ENCODE measurements around the gene CREB3L2.

DNA sequence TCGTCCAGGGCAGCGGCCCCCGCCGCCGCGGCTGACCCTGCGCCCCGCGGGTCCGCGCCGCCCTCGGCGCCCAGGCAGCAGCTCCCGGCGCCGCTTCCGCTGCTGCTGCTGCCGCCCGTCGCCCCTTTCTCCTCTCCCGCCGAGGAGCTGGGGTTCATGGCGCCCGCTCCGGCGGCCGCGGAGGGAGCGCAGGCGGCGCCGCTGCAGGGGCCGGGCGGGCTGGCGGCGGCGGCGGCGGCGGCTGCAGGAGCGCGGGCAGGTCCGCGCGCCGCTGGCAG, 155.4 kb downstream of the CREB3L2 start:
- TF ChIP-seq, protein P1, sequence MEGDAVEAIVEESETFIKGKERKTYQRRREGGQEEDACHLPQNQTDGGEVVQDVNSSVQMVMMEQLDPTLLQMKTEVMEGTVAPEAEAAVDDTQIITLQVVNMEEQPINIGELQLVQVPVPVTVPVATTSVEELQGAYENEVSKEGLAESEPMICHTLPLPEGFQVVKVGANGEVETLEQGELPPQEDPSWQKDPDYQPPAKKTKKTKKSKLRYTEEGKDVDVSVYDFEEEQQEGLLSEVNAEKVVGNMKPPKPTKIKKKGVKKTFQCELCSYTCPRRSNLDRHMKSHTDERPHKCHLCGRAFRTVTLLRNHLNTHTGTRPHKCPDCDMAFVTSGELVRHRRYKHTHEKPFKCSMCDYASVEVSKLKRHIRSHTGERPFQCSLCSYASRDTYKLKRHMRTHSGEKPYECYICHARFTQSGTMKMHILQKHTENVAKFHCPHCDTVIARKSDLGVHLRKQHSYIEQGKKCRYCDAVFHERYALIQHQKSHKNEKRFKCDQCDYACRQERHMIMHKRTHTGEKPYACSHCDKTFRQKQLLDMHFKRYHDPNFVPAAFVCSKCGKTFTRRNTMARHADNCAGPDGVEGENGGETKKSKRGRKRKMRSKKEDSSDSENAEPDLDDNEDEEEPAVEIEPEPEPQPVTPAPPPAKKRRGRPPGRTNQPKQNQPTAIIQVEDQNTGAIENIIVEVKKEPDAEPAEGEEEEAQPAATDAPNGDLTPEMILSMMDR (conservative IDR thresholded peaks at IDR 0.05; ENCODE audit: low read length) = no peak
- TF ChIP-seq EZH2phosphoT487 (IDR thresholded peaks at IDR 0.05; ENCODE audit: borderline replicate concordance, low read depth, low read length) = no peak

Measured in OCI-LY7 (cell line).